HEK293 (cell line): ENCODE data around the gene USP44.

Experiments
- ATF2 ChIP-seq: fragments of 450-650 bp; formaldehyde crosslinking; IDR thresholded peaks from 2 replicates; pipeline ENCODE4 v1.5.1; 2016; ENCODE audit warnings: missing biosample characterization, missing genetic modification characterization, low read depth
- BCL6B ChIP-seq: fragments of 450-650 bp; formaldehyde crosslinking; IDR thresholded peaks from 2 replicates; pipeline ENCODE4 v1.5.1; 2017; ENCODE audit warnings: missing biosample characterization, missing genetic modification characterization
- CTCF ChIP-seq: fragments of 450-650 bp; formaldehyde crosslinking; IDR thresholded peaks from 2 replicates; pipeline ENCODE4 v1.5.1; 2016; ENCODE audit warnings: missing biosample characterization, missing genetic modification characterization
- GLIS2 ChIP-seq: fragments of 450-650 bp; formaldehyde crosslinking; IDR thresholded peaks from 2 replicates; pipeline ENCODE4 v1.5.1; 2016; ENCODE audit warnings: missing biosample characterization, missing genetic modification characterization
- OSR2 ChIP-seq: fragments of 450-650 bp; formaldehyde crosslinking; IDR thresholded peaks from 2 replicates; pipeline ENCODE4 v1.5.1; 2016; ENCODE audit warnings: missing biosample characterization, missing genetic modification characterization
- PRDM2 ChIP-seq: fragments of 450-650 bp; formaldehyde crosslinking; IDR thresholded peaks from 2 replicates; pipeline ENCODE4 v1.5.1; 2016; ENCODE audit warnings: missing biosample characterization, missing genetic modification characterization, borderline replicate concordance
- ZBTB49 ChIP-seq: fragments of 450-650 bp; formaldehyde crosslinking; IDR thresholded peaks from 2 replicates; pipeline ENCODE4 v1.5.1; 2016; ENCODE audit warnings: missing biosample characterization, missing genetic modification characterization, low read depth
- ZNF629 ChIP-seq: fragments of 450-650 bp; formaldehyde crosslinking; IDR thresholded peaks from 2 replicates; pipeline ENCODE4 v1.5.1; 2017; ENCODE audit warnings: missing biosample characterization, missing genetic modification characterization
- ZNF658 ChIP-seq: fragments of 450-650 bp; formaldehyde crosslinking; IDR thresholded peaks from 2 replicates; pipeline ENCODE4; 2016; ENCODE audit warnings: missing biosample characterization, missing genetic modification characterization
- ZNF677 ChIP-seq: fragments of 450-650 bp; IDR thresholded peaks from 2 replicates; pipeline ENCODE4 v1.5.0; 2018; ENCODE audit warnings: missing biosample characterization, mild to moderate bottlenecking, missing genetic modification characterization, moderate library complexity

GRCh38 chr12:95532851-95533250 lies 18.4 kb downstream of the USP44 start:
- no peak for TF ChIP-seq CTCF (tag by site-specific recombination)
- TF ChIP-seq ATF2 (tag by site-specific recombination): no peak
- no peak for TF ChIP-seq PRDM2 (tag by site-specific recombination)
- TF ChIP-seq ZBTB49 (tag by site-specific recombination): no peak
- TF ChIP-seq ZNF658: no peak
- no peak for TF ChIP-seq ZNF629
- no peak for TF ChIP-seq BCL6B (tag by site-specific recombination)
- no peak for TF ChIP-seq OSR2 (tag by site-specific recombination)
- no peak for TF ChIP-seq GLIS2
- no peak for TF ChIP-seq ZNF677
